Progenitor cell of endocrine pancreas (in vitro differentiated cells): ENCODE results near the gene ACTN4. TPM values are rescaled to one million over a fixed set of nuclear protein-coding genes. Genes with fewer than 3 reads are reported as not detected.

Source experiments
- DNase-seq: peaks from one replicate; pipeline ENCODE4 v3.0.0; 2021; ENCODE audit warnings: low spot score; ENCODE audit not compliant: unreplicated experiment
- H3K27ac Mint-ChIP-seq: 2 replicates; pipeline ENCODE4 v1.8.0; 2021; ENCODE audit warnings: mild to moderate bottlenecking, moderate library complexity, mixed read lengths
- H3K27me3 Mint-ChIP-seq: 2 replicates; pipeline ENCODE4 v1.8.0; 2021; ENCODE audit warnings: mixed read lengths
- H3K36me3 Mint-ChIP-seq: 2 replicates; pipeline ENCODE4 v1.8.0; 2022; ENCODE audit warnings: mixed read lengths; ENCODE audit not compliant: insufficient read depth
- H3K4me1 Mint-ChIP-seq: 2 replicates; pipeline ENCODE4 v1.8.0; 2021; ENCODE audit warnings: low read depth, mixed read lengths
- H3K4me3 Mint-ChIP-seq: 2 replicates; pipeline ENCODE4 v1.8.0; 2021; ENCODE audit warnings: low read depth, mild to moderate bottlenecking, moderate library complexity, mixed read lengths
- H3K9me3 Mint-ChIP-seq: 2 replicates; pipeline ENCODE4 v1.8.0; 2021; ENCODE audit warnings: low read depth, mixed read lengths
- total RNA-seq: library from RNA; stranded (reverse); gene quantifications from 2 replicates; pipeline ENCODE4 v1.2.1, GENCODE V29; 2021
- TF ChIP-seq, protein P1 (sequence below): fragments of 200-600 bp; sonication (generic); IDR thresholded peaks from one replicate; pipeline ENCODE4 v1.5.0; 2021; ENCODE audit warnings: antibody characterized with exemption, mild to moderate bottlenecking; ENCODE audit not compliant: unreplicated experiment

Gene ACTN4
- total RNA-seq, 1 donor from 2014 or later, result 639 TPM

DNA sequence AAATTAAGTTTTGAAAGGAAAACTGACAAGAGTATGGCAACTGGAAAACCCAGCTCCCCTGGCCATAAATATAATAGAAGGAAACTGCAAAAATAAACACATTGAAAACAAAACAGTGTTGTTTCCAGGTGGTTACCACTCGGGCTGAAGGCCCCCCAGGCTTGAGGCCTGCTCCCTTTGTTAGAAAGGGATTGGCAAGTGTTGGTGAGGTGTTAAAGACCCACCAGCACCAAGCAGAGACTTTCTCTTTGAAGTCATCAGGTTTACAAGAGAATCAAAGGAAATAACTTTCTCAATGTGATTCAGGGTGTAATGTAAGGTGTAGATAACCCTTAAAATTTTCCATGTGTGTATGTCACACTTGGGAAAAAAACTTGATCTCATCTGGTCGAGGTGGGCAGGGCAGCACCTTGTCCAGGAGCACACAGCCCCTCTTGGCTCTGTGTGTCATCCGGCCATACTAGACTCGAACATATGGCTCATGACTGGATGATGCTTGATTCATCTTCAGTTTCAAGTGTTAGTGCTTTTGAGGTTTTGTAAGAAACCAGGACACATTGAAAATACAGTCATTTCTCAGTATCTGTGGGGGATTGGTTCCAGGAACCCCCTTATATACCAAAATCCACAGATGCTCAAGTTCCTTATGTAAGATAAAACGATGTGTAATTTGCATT lies 7.8 kb downstream of the ACTN4 start:
- peaks cover 6% of the 10 kb centered on the region for H3K36me3 Mint-ChIP-seq
- H3K27me3 Mint-ChIP-seq, result no peaks in the 10 kb centered on the region
- no peak for DNase-seq
- H3K9me3 Mint-ChIP-seq, result no peaks in the 10 kb centered on the region
- H3K27ac Mint-ChIP-seq, result peak overlapping the region; percentile 96
- TF ChIP-seq, protein P1, sequence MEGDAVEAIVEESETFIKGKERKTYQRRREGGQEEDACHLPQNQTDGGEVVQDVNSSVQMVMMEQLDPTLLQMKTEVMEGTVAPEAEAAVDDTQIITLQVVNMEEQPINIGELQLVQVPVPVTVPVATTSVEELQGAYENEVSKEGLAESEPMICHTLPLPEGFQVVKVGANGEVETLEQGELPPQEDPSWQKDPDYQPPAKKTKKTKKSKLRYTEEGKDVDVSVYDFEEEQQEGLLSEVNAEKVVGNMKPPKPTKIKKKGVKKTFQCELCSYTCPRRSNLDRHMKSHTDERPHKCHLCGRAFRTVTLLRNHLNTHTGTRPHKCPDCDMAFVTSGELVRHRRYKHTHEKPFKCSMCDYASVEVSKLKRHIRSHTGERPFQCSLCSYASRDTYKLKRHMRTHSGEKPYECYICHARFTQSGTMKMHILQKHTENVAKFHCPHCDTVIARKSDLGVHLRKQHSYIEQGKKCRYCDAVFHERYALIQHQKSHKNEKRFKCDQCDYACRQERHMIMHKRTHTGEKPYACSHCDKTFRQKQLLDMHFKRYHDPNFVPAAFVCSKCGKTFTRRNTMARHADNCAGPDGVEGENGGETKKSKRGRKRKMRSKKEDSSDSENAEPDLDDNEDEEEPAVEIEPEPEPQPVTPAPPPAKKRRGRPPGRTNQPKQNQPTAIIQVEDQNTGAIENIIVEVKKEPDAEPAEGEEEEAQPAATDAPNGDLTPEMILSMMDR, result no peak
- H3K4me3 Mint-ChIP-seq, result peak overlapping the region; percentile 40
- H3K4me1 Mint-ChIP-seq, result peaks cover 92% of the 10 kb centered on the region

DNA sequence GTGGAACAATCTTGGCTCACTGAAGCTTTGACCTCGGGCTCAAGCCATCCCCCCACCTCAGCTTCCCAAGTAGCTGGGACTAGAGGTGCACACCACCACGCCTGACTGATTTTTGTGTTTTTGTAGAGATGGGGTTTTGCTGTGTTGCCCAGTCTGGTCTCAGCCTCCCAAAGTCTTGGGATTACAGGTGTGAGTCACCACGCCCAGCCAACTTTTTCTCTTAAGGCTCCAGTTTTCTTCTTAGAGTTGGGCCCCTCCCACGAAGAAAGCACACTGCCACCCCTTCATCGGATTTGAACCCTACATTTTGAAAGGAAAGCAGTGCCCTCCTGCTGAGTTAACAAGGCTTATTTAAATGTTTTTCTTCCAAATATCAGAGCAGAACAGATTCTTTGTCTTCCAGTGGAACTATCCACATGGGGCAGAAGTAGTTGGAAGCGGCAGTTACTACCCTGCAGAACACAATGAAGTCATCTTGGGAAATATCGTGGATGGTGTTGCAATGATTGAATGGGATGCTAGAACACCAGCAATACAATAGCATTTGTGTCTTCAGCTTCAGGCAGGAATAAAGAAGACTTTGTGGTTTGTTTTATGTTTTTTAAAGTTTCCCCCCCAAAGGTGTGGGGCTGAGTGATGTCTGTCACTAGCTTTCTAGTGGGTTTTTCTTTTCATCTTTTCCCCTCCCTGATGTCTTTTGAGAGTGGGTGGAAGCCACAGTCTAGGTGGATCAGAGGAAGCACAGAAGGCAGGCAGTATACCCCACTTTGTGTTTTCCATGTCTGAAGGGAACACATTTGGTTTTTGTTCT lies 8.9 kb downstream of the ACTN4 start:
- H3K4me1 Mint-ChIP-seq, result peaks cover 92% of the 10 kb centered on the region
- TF ChIP-seq, protein P1, result no peak
- H3K36me3 Mint-ChIP-seq, result peaks cover 12% of the 10 kb centered on the region
- H3K27me3 Mint-ChIP-seq, result no peaks in the 10 kb centered on the region
- H3K4me3 Mint-ChIP-seq, result peak overlapping the region; percentile 37
- no peak for DNase-seq
- H3K9me3 Mint-ChIP-seq, result no peaks in the 10 kb centered on the region
- peak overlapping the region; percentile 96 for H3K27ac Mint-ChIP-seq

DNA sequence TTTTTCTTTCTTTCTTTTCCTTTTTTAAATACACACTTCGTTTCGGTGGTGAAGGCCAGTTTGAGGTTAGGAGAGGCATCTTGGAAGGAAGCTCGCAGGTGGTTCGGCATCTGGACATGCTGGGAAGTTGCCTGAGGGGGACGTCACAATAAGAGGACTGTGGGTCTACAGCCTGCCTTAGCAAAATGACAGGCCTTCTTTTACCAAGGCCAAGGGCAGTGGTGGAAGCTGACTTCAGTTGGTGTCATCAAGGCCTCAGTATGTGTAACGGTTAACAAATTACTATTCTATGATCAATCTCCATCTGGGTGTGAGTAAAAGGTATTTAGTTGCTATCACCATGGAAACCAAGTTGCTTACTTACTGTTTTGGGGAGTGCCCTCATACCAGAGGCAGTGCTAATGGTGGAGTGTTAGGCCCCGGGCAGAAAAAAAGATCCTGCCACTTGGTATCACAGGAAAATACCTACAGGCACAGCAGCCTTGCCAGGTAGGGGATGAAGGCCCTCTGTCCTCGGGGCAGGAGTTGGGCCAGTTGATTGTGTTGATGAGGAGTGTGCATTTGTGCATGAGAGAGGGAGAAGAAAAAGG lies 10.3 kb downstream of the ACTN4 start:
- TF ChIP-seq, protein P1, result no peak
- Mint-ChIP-seq H3K27me3 (no peaks in the 10 kb centered on the region), H3K27ac (peak overlapping the region; percentile 96), H3K9me3 (no peaks in the 10 kb centered on the region), H3K4me3 (peak overlapping the region; percentile 14), H3K36me3 (peaks cover 12% of the 10 kb centered on the region), H3K4me1 (peaks cover 88% of the 10 kb centered on the region)
- no peak for DNase-seq

GRCh38 chr19:38658462-38659306 lies 11.2 kb downstream of the ACTN4 start:
- TF ChIP-seq, protein P1, result no peak
- H3K36me3 Mint-ChIP-seq, result peaks cover 12% of the 10 kb centered on the region
- H3K27ac Mint-ChIP-seq, result peak overlapping the region; percentile 96
- H3K4me1 Mint-ChIP-seq, result peaks cover 85% of the 10 kb centered on the region
- no peaks in the 10 kb centered on the region for H3K27me3 Mint-ChIP-seq
- peak overlapping the region; percentile 23 for H3K4me3 Mint-ChIP-seq
- DNase-seq, result no peak
- no peaks in the 10 kb centered on the region for H3K9me3 Mint-ChIP-seq
